Testis (tissue), 3 donors: ENCODE data around the gene CADM1. TPM values are rescaled to one million over a fixed set of nuclear protein-coding genes. Genes with fewer than 3 reads are reported as not detected.

Experiments
- DNase-seq: peaks from one replicate; pipeline ENCODE4 v3.0.0-alpha.2; 2019
- H3K27ac ChIP-seq, 2 donors: fragments of 200-600 bp; sonication (generic); one replicate each; pipeline ENCODE4 v1.5.1; 2019
- H3K27me3 ChIP-seq: fragments of 200-600 bp; sonication (generic); one replicate; pipeline ENCODE4 v1.5.1; 2019
- H3K36me3 ChIP-seq: fragments of 200-600 bp; sonication (generic); one replicate; pipeline ENCODE4 v1.5.1; 2017; ENCODE audit warnings: low read depth; ENCODE audit errors: missing control alignments
- H3K4me1 ChIP-seq: fragments of 200-600 bp; sonication (generic); one replicate; pipeline ENCODE4 v1.5.1; 2019
- H3K4me3 ChIP-seq, 2 donors: fragments of 200-600 bp; sonication (generic); one replicate each; pipeline ENCODE4 v1.5.1; 2017 to 2019
- H3K9me3 ChIP-seq: fragments of 200-600 bp; sonication (generic); one replicate; pipeline ENCODE4 v1.5.1; 2017
- CTCF ChIP-seq, 3 experiments: fragments of 450-650 bp in 2 of 3; fragments of 200-600 bp in 1 of 3; sonication (generic) in 1 of 3; IDR thresholded peaks; one replicate each; pipeline ENCODE4 v1.5.1; 2016 to 2019; ENCODE audit warnings: antibody characterized with exemption in 3 of 3, mild to moderate bottlenecking in 2 of 3, moderate library complexity in 1 of 3
- POLR2A ChIP-seq: fragments of 450-650 bp; IDR thresholded peaks from one replicate; pipeline ENCODE4 v1.6.1; 2017; ENCODE audit warnings: antibody characterized with exemption, mild to moderate bottlenecking, moderate library complexity
- WGBS, 2 donors: methylation state at CpG; one replicate each; pipeline ENCODE4 v1.1.5; 2018; 5-methylcytosine and 5-hydroxymethylcytosine counted together
- intact Hi-C: fragments of 100-400 bp; cut with DNase I; formaldehyde crosslinking; loops from one replicate; pipeline ENCODE4 v1.15.1; 2023; ENCODE audit warnings: low total_unique reads
- polyA plus RNA-seq: library from polyadenylated mRNA; stranded (reverse); fragments of 350-450 nt; fragmentation: Illumina TruSeq; extraction: RNeasy Lipid Tissue Mini Kit (QIAGEN cat#74804); gene quantifications from one replicate; pipeline ENCODE4 v1.2.3, GENCODE V29; 2014; ENCODE audit warnings: low read depth, low replicate concordance; ENCODE audit not compliant: insufficient read depth
- total RNA-seq, 2 donors: library from RNA; depleted of rRNA; stranded (reverse); fragments of >200 nt; gene quantifications; one replicate each; pipeline ENCODE4 v1.2.3, GENCODE V29; 2016

The CADM1 gene
- total and polyA plus RNA-seq, 3 donors from 2014 or later, result 135 to 230 (median 216) TPM

GRCh38 chr11:115499241-115499799 is 4.9 kb downstream of the CADM1 start:
- H3K4me1 ChIP-seq, result peaks cover 10% of the 10 kb centered on the region
- no peaks in the 10 kb centered on the region for H3K9me3 ChIP-seq
- DNase-seq, result no peak
- no peak overlapping the region for H3K27ac ChIP-seq
- H3K36me3 ChIP-seq, result no peaks in the 10 kb centered on the region
- H3K4me3 ChIP-seq, result no peak overlapping the region
- 72 to 89% methylated on average over 4 of the region's 4 CpGs for WGBS, 2 donors
- H3K27me3 ChIP-seq, result no peaks in the 10 kb centered on the region
- intact Hi-C loops, result loop anchor here (10.0 kb wide), 1 partner anchor 355 kb away; no protein-coding TSS in a partner anchor
- TF ChIP-seq CTCF (IDR thresholded peaks at IDR 0.05) (no peak), POLR2A (no peak)

- Histone ChIP-seq H3K27ac (no peak overlapping the region), H3K36me3 (no peaks in the 10 kb centered on the region), H3K9me3 (no peaks in the 10 kb centered on the region), H3K4me3 (no peak overlapping the region), H3K27me3 (no peaks in the 10 kb centered on the region), H3K4me1 (peaks cover 10% of the 10 kb centered on the region)
- 81 to 93% methylated on average over 9 of the region's 9 CpGs for WGBS, 2 donors
- intact Hi-C loops, result loop anchor here (10.0 kb wide), 1 partner anchor 356 kb away; no protein-coding TSS in a partner anchor
- DNase-seq, result no peak
- TF ChIP-seq POLR2A, result no peak
- no peak for TF ChIP-seq CTCF (IDR thresholded peaks at IDR 0.05)
Measured at GRCh38 chr11:115498354-115498753, 5.9 kb downstream of the CADM1 start.

GRCh38 chr11:115497303-115497702 is 6.9 kb downstream of the CADM1 start:
- WGBS, 2 donors, result 48 to 65% methylated on average over 2 of the region's 2 CpGs
- no peak overlapping the region for H3K27ac ChIP-seq
- H3K9me3 ChIP-seq, result no peaks in the 10 kb centered on the region
- no peak overlapping the region for H3K4me3 ChIP-seq
- TF ChIP-seq CTCF (IDR thresholded peaks at IDR 0.05), result no peak
- TF ChIP-seq POLR2A, result no peak
- no peaks in the 10 kb centered on the region for H3K36me3 ChIP-seq
- no peaks in the 10 kb centered on the region for H3K27me3 ChIP-seq
- DNase-seq, result no peak
- intact Hi-C loops, result loop anchor here (10.0 kb wide), 1 partner anchor 357 kb away; no protein-coding TSS in a partner anchor
- H3K4me1 ChIP-seq, result peaks cover 10% of the 10 kb centered on the region

- no peak for DNase-seq
- peaks cover 9% of the 10 kb centered on the region for H3K4me1 ChIP-seq
- WGBS, 2 donors, result 57 to 78% methylated on average over 3 of the region's 3 CpGs
- TF ChIP-seq CTCF (IDR thresholded peaks at IDR 0.05) (no peak), POLR2A (no peak)
- intact Hi-C loops, result loop anchor here (10.0 kb wide), 1 partner anchor 358 kb away; no protein-coding TSS in a partner anchor
- no peak overlapping the region for H3K27ac ChIP-seq
- H3K27me3 ChIP-seq, result no peaks in the 10 kb centered on the region
- no peak overlapping the region for H3K4me3 ChIP-seq
- no peaks in the 10 kb centered on the region for H3K36me3 ChIP-seq
- no peaks in the 10 kb centered on the region for H3K9me3 ChIP-seq
Measured at GRCh38 chr11:115496892-115497291, 7.3 kb downstream of the CADM1 start.

- Histone ChIP-seq H3K4me1 (no peaks in the 10 kb centered on the region), H3K9me3 (no peaks in the 10 kb centered on the region), H3K4me3 (no peak overlapping the region), H3K27me3 (no peaks in the 10 kb centered on the region), H3K36me3 (no peaks in the 10 kb centered on the region), H3K27ac (no peak overlapping the region)
- no peak for TF ChIP-seq POLR2A
- TF ChIP-seq CTCF (IDR thresholded peaks at IDR 0.05), result no peak
- intact Hi-C loops, result loop anchor here (10.0 kb wide), 1 partner anchor 361 kb away; no protein-coding TSS in a partner anchor
- 88 to 96% methylated on average over 2 of the region's 2 CpGs for WGBS, 2 donors
- no peak for DNase-seq
Measured at GRCh38 chr11:115493905-115494304, 10.3 kb downstream of the CADM1 start.
